PC-9 (cell line): ENCODE results near the gene BRF1. TPM values are rescaled to one million over a fixed set of nuclear protein-coding genes. Genes with fewer than 3 reads are reported as not detected.

ENCODE experiments used
- BruUV-seq: library from RNA; stranded (reverse); fragments of 400-500 nt; replicated peaks from 2 replicates; lab custom pipeline; 2021; lab: Mats Ljungman, UMichigan
- CTCF ChIA-PET: fragments of 300-600 bp; sonication (Branson Sonifier 250); formaldehyde crosslinking; loops from one replicate; lab custom pipeline; 2022; ENCODE audit warnings: antibody characterized with exemption; lab: Charles Lee
- POLR2A ChIA-PET: fragments of 300-600 bp; sonication (Branson Sonifier 250); formaldehyde crosslinking; loops from one replicate; lab custom pipeline; 2022; ENCODE audit warnings: antibody characterized with exemption; ENCODE audit not compliant: unreplicated experiment; lab: Charles Lee
- DNase-seq, 2 experiments: peaks; one replicate each; pipeline versions ENCODE4 v3.0.0 to v3.0.0-alpha.2; 2015 to 2022; ENCODE audit warnings: mixed read lengths in 1 of 2
- H2AFZ ChIP-seq: fragments of 200-600 bp; sonication (generic); 2 replicates; pipeline ENCODE4 v1.8.1; 2017; ENCODE audit warnings: antibody characterized with exemption
- H3F3A ChIP-seq: fragments of 200-600 bp; sonication (generic); 2 replicates; pipeline ENCODE4 v1.8.1; 2017; ENCODE audit warnings: antibody characterized with exemption, mild to moderate bottlenecking, low read depth; ENCODE audit not compliant: insufficient read depth
- H3K27ac ChIP-seq: fragments of 200-600 bp; sonication (generic); 2 replicates; pipeline ENCODE4 v1.6.1; 2016; ENCODE audit warnings: mixed run types
- H3K27me3 ChIP-seq: fragments of 200-600 bp; sonication (generic); 2 replicates; pipeline ENCODE4 v1.6.1; 2016; ENCODE audit warnings: low read depth, mixed run types; ENCODE audit not compliant: insufficient read depth
- H3K36me3 ChIP-seq: fragments of 200-600 bp; sonication (generic); 2 replicates; pipeline ENCODE4 v1.6.1; 2016; ENCODE audit warnings: low read depth, mixed run types
- H3K4me1 ChIP-seq: fragments of 200-600 bp; sonication (generic); replicated peaks from 2 replicates; pipeline ENCODE4 v1.6.1; 2016; ENCODE audit warnings: mixed run types; ENCODE audit not compliant: insufficient read depth
- H3K4me2 ChIP-seq: fragments of 200-600 bp; sonication (generic); 2 replicates; pipeline ENCODE4 v1.6.1; 2017; ENCODE audit warnings: mixed run types
- H3K4me3 ChIP-seq: fragments of 200-600 bp; sonication (generic); 2 replicates; pipeline ENCODE4 v1.6.1; 2016; ENCODE audit warnings: mixed run types
- H3K79me2 ChIP-seq: fragments of 200-600 bp; sonication (generic); 2 replicates; pipeline ENCODE4 v1.6.1; 2017; ENCODE audit warnings: low read depth, mixed run types
- H3K9me2 ChIP-seq: fragments of 200-600 bp; sonication (generic); 2 replicates; pipeline ENCODE4 v1.8.1; 2017; ENCODE audit warnings: mild to moderate bottlenecking; ENCODE audit not compliant: insufficient read depth
- H3K9me3 ChIP-seq: fragments of 200-600 bp; sonication (generic); 2 replicates; pipeline ENCODE4 v1.8.1; 2016; ENCODE audit warnings: low read depth; ENCODE audit not compliant: insufficient read depth
- H4K20me1 ChIP-seq: fragments of 200-600 bp; sonication (generic); 2 replicates; pipeline ENCODE4 v1.8.1; 2017; ENCODE audit not compliant: insufficient read depth
- EZH2 ChIP-seq: fragments of 200-600 bp; sonication (generic); IDR thresholded peaks from 2 replicates; pipeline ENCODE4 v1.8.0; 2017; ENCODE audit warnings: antibody characterized with exemption, low read depth
- intact Hi-C: fragments of 100-400 bp; cut with micrococcal nuclease; formaldehyde crosslinking; loops from one replicate; pipeline ENCODE4 v1.10.0; 2022; ENCODE audit not compliant: unreplicated experiment
- total RNA-seq: library from RNA; stranded (reverse); gene quantifications from 2 replicates; pipeline ENCODE4 v1.2.3, GENCODE V29; 2021
- TF ChIP-seq, protein P1 (sequence below): fragments of 200-600 bp; sonication (generic); conservative IDR thresholded peaks from 2 replicates; pipeline ENCODE4 v1.6.1; 2017; ENCODE audit warnings: mixed run types, antibody characterized with exemption, mild to moderate bottlenecking, moderate library complexity

The BRF1 gene
- total RNA-seq, 1 experiment from 2014 or later, result 24.8 TPM

DNA sequence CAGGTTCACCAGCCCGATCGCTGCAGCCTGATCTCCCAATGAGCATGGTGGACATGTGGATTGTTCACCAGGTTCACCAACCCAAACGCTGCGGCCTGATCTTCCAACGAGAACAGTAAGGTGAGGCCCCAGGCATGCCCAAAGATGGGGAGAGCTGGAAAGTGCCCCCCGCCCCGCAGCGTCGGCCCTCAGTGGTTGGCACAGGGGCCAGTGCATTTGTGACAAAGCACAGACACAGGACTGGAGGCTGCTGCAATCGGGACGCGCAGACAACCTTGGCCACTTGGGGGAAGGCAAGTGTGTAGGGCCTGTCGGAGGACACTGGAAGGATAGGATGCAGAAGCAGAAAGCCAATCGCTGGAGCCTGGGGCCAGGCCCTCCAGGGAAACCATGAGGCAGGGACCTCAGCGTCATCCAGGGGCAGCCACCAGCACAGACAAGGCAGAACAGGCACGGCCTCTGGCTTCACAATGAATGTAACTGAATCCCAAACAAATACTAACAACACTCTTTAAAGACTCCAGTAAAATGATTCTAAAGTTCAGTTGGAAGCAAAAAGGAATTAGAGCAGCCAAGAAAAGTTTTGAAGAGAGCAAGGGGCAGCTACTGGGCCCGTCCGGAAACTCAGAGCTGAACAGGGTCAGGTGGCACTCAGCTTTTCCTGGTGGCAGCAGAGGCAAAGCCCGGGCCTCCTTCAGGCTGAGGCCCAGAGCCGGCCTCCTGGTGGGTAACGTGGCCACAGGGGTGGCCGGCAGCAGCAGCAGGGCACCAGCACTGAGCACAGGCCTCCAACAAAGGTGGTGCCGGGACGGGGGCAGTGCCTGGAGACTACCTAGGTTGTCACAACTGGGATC is 13.3 kb downstream of the BRF1 start:
- Histone ChIP-seq H4K20me1 (peaks cover 40% of the 10 kb centered on the region), H3K4me3 (no peak overlapping the region), H3F3A (no peaks in the 10 kb centered on the region), H3K36me3 (no peaks in the 10 kb centered on the region), H3K9me2 (no peaks in the 10 kb centered on the region), H3K4me2 (no peak overlapping the region), H3K27ac (no peak overlapping the region), H3K9me3 (no peaks in the 10 kb centered on the region), H2AFZ (no peak overlapping the region), H3K4me1 (no peaks in the 10 kb centered on the region), H3K79me2 (peaks cover 11% of the 10 kb centered on the region), H3K27me3 (no peaks in the 10 kb centered on the region)
- intact Hi-C loops, result no loop called here
- TF ChIP-seq EZH2, result no peak
- TF ChIP-seq, protein P1, sequence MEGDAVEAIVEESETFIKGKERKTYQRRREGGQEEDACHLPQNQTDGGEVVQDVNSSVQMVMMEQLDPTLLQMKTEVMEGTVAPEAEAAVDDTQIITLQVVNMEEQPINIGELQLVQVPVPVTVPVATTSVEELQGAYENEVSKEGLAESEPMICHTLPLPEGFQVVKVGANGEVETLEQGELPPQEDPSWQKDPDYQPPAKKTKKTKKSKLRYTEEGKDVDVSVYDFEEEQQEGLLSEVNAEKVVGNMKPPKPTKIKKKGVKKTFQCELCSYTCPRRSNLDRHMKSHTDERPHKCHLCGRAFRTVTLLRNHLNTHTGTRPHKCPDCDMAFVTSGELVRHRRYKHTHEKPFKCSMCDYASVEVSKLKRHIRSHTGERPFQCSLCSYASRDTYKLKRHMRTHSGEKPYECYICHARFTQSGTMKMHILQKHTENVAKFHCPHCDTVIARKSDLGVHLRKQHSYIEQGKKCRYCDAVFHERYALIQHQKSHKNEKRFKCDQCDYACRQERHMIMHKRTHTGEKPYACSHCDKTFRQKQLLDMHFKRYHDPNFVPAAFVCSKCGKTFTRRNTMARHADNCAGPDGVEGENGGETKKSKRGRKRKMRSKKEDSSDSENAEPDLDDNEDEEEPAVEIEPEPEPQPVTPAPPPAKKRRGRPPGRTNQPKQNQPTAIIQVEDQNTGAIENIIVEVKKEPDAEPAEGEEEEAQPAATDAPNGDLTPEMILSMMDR, result no peak
- DNase-seq, result no peak
- ChIA-PET POLR2A (no interaction called here), CTCF (no interaction called here)
- no TSS peak for BruUV-seq

DNA sequence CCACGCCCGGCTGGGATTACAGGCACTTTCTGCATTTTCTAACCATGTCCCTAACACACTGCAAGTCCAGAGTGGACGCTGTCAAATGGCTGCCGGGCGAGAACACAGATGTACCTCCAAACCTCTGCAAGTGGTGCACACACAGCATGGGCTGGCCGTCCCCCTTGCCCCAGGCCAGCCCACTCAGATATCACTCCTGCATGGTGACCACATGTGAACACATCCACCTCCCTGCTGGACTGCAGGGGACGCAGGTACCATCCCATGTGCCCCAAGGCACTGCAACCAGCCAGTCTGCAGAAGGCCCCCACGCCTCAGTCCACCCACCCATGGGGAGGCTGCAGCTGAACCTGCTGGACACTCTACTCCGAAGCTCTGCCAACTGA is 14.0 kb downstream of the BRF1 start:
- no TSS peak for BruUV-seq
- intact Hi-C loops, result no loop called here
- ChIA-PET POLR2A (no interaction called here), CTCF (no interaction called here)
- Histone ChIP-seq H3K36me3 (no peaks in the 10 kb centered on the region), H3K4me3 (no peak overlapping the region), H3K4me2 (no peak overlapping the region), H3K9me3 (no peaks in the 10 kb centered on the region), H3K79me2 (peaks cover 5% of the 10 kb centered on the region), H3F3A (no peaks in the 10 kb centered on the region), H3K27me3 (no peaks in the 10 kb centered on the region), H3K27ac (no peak overlapping the region), H3K9me2 (no peaks in the 10 kb centered on the region), H3K4me1 (no peaks in the 10 kb centered on the region), H2AFZ (no peak overlapping the region), H4K20me1 (peaks cover 47% of the 10 kb centered on the region)
- DNase-seq, result no peak
- TF ChIP-seq EZH2, result no peak
- TF ChIP-seq, protein P1, result no peak

DNA sequence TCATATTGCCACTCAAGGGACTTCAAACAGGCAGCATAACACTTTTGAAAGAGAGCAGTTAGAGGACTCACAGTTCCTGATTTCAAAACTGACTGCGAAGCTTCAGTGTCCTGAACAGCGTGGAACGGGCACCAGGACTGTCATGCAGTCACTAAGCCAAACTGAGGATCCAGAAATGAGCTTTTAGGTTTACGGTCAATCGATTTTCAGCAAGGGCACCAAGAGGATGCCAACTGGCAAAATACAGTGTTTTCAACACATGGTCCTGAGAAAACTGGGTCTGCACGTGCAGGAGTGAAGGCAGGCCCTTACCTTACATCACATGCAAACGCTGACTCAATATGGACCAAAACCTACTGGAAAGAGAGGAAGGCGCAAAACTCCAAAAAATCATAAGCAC is 15.6 kb downstream of the BRF1 start:
- Histone ChIP-seq H3K4me3 (no peak overlapping the region), H3K79me2 (no peaks in the 10 kb centered on the region; the same call in 1 of the 2 replicates), H3K4me1 (no peaks in the 10 kb centered on the region), H3K9me2 (no peaks in the 10 kb centered on the region), H3K36me3 (no peaks in the 10 kb centered on the region), H3F3A (no peaks in the 10 kb centered on the region), H3K27ac (no peak overlapping the region), H3K4me2 (no peak overlapping the region), H3K9me3 (no peaks in the 10 kb centered on the region), H2AFZ (no peak overlapping the region), H4K20me1 (peaks cover 39% of the 10 kb centered on the region), H3K27me3 (no peaks in the 10 kb centered on the region)
- DNase-seq, result no peak
- TSS peak; percentile 28 for BruUV-seq
- intact Hi-C loops, result no loop called here
- ChIA-PET CTCF (no interaction called here), POLR2A (no interaction called here)
- TF ChIP-seq, protein P1, result no peak
- no peak for TF ChIP-seq EZH2
